Adrenal gland (tissue), 5 donors: Measurements from ENCODE around the gene NOL4L.

Experiments used
- CTCF ChIP-seq, 6 experiments: fragments of 450-650 bp in 4 of 6; fragments of 200-600 bp in 2 of 6; sonication (generic) in 1 of 6; IDR thresholded peaks; 1 replicate in 5 of 6; 2 replicates in 1 of 6; pipeline versions ENCODE4 v1.5.1 to v1.8.0; 2016 to 2021; ENCODE audit warnings: antibody characterized with exemption in 6 of 6, mild to moderate bottlenecking in 2 of 6, moderate library complexity in 1 of 6
- POLR2A ChIP-seq, 2 donors: fragments of 450-650 bp; IDR thresholded peaks; one replicate each; pipeline ENCODE4 v1.6.1; 2017; ENCODE audit warnings: antibody characterized with exemption in 2 of 2, mild to moderate bottlenecking in 2 of 2, moderate library complexity in 1 of 2
- donor health status: DM: no; HTN: no; CAD: no.

DNA sequence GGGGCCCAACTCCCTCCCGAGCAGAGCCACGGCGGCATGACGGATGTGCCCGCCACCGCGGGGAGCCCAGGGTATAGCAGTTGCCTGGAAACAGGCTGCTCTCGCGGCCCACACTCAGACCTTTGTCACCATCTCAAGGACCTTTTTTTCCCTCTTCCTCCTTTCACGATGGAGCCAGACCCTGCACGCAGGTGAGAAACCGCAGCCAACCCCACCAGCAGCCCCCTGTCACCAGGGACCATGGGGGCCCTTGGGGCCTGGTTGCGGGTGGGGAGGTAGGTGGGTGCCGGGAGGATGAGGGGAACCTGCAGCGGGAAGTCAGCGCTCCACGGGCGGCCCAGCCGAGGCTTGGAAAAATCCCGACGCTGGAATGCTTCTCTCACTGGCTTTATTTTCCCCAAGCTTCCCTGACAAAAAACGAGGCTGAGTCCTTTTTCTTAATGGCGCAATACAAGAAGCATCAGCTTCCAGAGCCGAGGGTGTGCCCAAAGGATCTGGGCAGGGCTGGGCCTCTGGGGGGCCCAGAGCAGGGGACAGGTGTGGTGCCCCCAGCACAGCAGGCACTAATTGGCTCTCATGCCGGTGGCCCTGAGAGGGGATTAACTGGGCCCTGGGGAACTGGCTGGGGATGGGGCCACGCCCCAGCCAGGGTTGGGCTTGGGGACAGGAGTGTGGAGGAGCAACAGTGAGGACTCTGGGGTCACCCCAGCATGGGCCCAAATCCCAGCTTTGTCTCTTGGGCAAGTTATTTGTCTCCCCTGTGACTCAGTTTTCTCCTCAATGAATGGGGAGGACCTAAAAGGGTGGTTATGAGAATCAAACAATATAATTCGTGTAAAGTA, 23.9 kb downstream of the NOL4L start:
- no peak for TF ChIP-seq CTCF (IDR thresholded peaks at IDR 0.05)
- no peak for TF ChIP-seq POLR2A (IDR thresholded peaks at IDR 0.05)
